ENCODE measurements around the gene MFAP1.

DNA sequence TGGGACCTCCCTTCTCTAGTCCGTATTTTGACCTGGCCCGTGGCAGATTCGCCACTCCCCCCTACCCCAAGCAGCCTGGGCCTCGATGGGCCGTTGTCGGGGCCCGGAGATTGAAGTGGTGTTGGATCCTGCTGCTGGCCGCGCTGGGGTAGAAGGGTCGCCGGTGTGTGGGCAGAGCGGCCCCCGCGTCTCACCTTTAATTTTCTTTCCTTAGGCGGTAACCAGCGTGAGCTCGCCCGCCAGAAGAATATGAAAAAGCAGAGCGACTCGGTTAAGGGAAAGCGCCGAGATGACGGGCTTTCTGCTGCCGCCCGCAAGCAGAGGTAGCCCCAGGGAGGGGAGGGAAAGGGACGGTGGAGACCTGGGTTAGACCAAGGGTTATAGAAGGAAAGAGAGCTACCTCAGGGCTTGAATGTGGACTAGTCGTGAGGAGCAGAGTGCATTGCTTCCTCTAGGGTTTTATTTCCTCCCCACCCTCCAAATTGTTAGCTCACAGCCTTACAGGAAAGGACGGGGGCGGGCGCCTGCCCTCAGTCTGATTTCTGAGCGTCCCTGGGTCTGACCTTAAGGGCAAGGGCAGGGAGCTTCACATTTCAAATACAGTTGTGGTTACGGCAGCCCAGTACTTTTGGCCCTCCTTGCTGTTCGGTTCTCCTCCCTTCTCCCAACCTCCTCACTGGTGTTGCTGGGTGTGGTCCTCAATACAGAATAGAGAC lies 31.6 kb downstream of the MFAP1 start:
- TF ChIP-seq, protein P1, sequence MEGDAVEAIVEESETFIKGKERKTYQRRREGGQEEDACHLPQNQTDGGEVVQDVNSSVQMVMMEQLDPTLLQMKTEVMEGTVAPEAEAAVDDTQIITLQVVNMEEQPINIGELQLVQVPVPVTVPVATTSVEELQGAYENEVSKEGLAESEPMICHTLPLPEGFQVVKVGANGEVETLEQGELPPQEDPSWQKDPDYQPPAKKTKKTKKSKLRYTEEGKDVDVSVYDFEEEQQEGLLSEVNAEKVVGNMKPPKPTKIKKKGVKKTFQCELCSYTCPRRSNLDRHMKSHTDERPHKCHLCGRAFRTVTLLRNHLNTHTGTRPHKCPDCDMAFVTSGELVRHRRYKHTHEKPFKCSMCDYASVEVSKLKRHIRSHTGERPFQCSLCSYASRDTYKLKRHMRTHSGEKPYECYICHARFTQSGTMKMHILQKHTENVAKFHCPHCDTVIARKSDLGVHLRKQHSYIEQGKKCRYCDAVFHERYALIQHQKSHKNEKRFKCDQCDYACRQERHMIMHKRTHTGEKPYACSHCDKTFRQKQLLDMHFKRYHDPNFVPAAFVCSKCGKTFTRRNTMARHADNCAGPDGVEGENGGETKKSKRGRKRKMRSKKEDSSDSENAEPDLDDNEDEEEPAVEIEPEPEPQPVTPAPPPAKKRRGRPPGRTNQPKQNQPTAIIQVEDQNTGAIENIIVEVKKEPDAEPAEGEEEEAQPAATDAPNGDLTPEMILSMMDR (IDR thresholded peaks at IDR 0.05), result no peak
- TF ChIP-seq POLR2A (IDR thresholded peaks at IDR 0.05), result no peak

All from thyroid gland (tissue), 4 donors.